ENCODE data around the gene FIBP.
"Not testable (repeated sequence)": the region's sequence is repeated elsewhere in the genome, so short reads cannot be mapped to it uniquely, and the experiment has no call there.

DNA sequence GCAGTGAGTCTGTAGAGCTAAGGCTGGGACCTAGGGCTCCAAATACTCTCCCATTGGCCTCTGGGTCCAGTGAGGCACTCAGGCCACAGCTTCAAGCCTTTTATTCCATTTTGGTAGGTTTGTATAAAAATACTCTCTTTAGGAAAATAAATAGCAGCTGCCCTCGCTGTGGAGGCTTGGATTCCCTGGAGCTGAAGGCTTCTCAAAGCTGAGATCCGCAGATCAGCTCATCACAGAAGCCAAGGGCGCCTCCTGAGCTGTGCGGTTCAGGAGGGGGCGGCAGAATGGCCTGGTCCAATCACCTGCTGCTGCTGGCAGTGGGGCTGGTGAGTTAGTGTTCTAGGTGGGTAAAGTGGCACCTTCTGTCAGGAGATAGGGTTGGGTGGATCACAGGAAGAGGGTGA is 3.9 kb upstream of the FIBP start:
- TF ChIP-seq, protein P1, sequence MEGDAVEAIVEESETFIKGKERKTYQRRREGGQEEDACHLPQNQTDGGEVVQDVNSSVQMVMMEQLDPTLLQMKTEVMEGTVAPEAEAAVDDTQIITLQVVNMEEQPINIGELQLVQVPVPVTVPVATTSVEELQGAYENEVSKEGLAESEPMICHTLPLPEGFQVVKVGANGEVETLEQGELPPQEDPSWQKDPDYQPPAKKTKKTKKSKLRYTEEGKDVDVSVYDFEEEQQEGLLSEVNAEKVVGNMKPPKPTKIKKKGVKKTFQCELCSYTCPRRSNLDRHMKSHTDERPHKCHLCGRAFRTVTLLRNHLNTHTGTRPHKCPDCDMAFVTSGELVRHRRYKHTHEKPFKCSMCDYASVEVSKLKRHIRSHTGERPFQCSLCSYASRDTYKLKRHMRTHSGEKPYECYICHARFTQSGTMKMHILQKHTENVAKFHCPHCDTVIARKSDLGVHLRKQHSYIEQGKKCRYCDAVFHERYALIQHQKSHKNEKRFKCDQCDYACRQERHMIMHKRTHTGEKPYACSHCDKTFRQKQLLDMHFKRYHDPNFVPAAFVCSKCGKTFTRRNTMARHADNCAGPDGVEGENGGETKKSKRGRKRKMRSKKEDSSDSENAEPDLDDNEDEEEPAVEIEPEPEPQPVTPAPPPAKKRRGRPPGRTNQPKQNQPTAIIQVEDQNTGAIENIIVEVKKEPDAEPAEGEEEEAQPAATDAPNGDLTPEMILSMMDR (IDR thresholded peaks at IDR 0.05) = not testable (repeated sequence)
- TF ChIP-seq POLR2A, EP300 (IDR thresholded peaks at IDR 0.05): not testable (repeated sequence)
